Brain microvascular endothelial cell (primary cell): ENCODE measurements around the gene MYZAP.

Experiments used
- DNase-seq: peaks from one replicate; pipeline ENCODE4 v3.0.0-alpha.2; 2020
- H3K27ac ChIP-seq: fragments of 250-450 bp; sonication (Bioruptor Pico); 2 replicates; pipeline ENCODE4 v1.5.1; 2020; ENCODE audit warnings: mild to moderate bottlenecking, moderate library complexity
- H3K27me3 ChIP-seq: fragments of 250-450 bp; sonication (Bioruptor Pico); replicated peaks from 2 replicates; pipeline ENCODE4 v1.5.1; 2020; ENCODE audit warnings: mild to moderate bottlenecking
- H3K36me3 ChIP-seq: fragments of 250-450 bp; sonication (Bioruptor Pico); replicated peaks from 2 replicates; pipeline ENCODE4 v1.5.1; 2020; ENCODE audit warnings: mild to moderate bottlenecking
- H3K4me3 ChIP-seq: 2 replicates; pipeline ENCODE4 v1.5.1; 2011; ENCODE audit warnings: low read depth, mild to moderate bottlenecking, control low read depth, low read length, moderate library complexity
- CTCF ChIP-seq: IDR thresholded peaks from 2 replicates; pipeline ENCODE4 v1.5.1; 2011; ENCODE audit warnings: low read depth, mild to moderate bottlenecking, moderate library complexity, low read length, control low read depth, inconsistent platforms; ENCODE audit errors: missing control alignments
- in situ Hi-C: cut with HindIII; loops from 2 replicates; pipeline ENCODE4 v1.10.0; 2017; ENCODE audit warnings: low sequenced_read_pairs, low pct_ligation_motif_present

The MYZAP gene

GRCh38 chr15:57618325-57618724 is 26.6 kb downstream of the MYZAP start:
- no peak for TF ChIP-seq CTCF
- Histone ChIP-seq H3K4me3 (no peak overlapping the region), H3K27me3 (no peaks in the 10 kb centered on the region), H3K27ac (no peak overlapping the region), H3K36me3 (no peaks in the 10 kb centered on the region)
- no peak for DNase-seq
- in situ Hi-C loops: no loop called here

- peak; percentile 43 for TF ChIP-seq CTCF
- in situ Hi-C loops: no loop called here
- no peaks in the 10 kb centered on the region for H3K36me3 ChIP-seq
- DNase-seq: no peak
- H3K27me3 ChIP-seq: no peaks in the 10 kb centered on the region
- no peak overlapping the region for H3K27ac ChIP-seq
- no peak overlapping the region for H3K4me3 ChIP-seq
Measured at GRCh38 chr15:57619746-57620145, 28.0 kb downstream of the MYZAP start.

GRCh38 chr15:57624730-57625129 is 33.0 kb downstream of the MYZAP start:
- Histone ChIP-seq H3K4me3 (no peak overlapping the region), H3K36me3 (no peaks in the 10 kb centered on the region), H3K27me3 (no peaks in the 10 kb centered on the region), H3K27ac (no peak overlapping the region)
- DNase-seq: no peak
- in situ Hi-C loops: no loop called here
- TF ChIP-seq CTCF: no peak

GRCh38 chr15:57625703-57626448 is 34.2 kb downstream of the MYZAP start:
- no peaks in the 10 kb centered on the region for H3K36me3 ChIP-seq
- DNase-seq: no peak
- no peak for TF ChIP-seq CTCF
- H3K27me3 ChIP-seq: no peaks in the 10 kb centered on the region
- no peak overlapping the region for H3K27ac ChIP-seq
- in situ Hi-C loops: no loop called here
- H3K4me3 ChIP-seq: no peak overlapping the region

DNA sequence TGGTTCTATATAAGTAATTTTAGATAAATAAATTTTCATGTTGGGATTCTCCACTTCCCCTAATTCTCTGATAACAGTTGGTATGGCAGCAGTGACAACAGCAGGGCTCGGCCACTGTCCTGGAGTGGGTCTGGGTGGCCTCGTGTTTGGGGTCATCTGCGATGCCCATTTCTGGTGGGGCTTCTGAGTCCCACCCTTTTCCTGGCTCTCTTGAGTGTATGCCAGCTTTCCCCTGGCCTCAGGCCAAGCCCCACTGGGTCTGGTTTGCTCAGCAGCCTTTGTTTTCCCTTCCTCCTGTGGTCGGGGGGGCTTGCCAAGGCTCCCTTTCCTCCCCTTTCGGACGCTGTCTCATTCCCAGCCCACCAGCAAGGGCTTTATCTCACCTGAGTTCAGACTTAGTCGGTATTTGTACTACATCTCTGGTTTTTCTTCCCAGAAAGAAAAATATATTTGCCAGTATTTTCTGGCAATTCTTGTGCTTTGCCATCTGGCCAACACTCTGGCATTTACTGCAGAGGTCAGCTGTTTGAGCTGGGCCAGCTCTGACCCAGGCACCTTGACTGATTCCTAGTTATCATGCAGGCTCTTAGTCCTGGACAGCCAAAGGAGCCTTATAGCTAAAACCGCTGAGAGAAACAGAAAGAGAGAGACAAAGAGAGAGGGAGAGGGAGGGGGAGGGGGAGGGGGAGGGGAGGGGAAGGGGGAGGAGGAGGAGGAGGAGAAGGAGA is 35.2 kb downstream of the MYZAP start:
- in situ Hi-C loops: no loop called here
- H3K27me3 ChIP-seq: no peaks in the 10 kb centered on the region
- DNase-seq: no peak
- no peak overlapping the region for H3K4me3 ChIP-seq
- no peak overlapping the region for H3K27ac ChIP-seq
- no peak for TF ChIP-seq CTCF
- no peaks in the 10 kb centered on the region for H3K36me3 ChIP-seq
